Spleen (tissue), 7 donors: Measurements from ENCODE around the gene CDC6.

Experiments
- POLR2A ChIP-seq, 3 donors: fragments of 450-650 bp; IDR thresholded peaks; one replicate each; pipeline ENCODE4 v1.5.1; 2017; ENCODE audit warnings: antibody characterized with exemption in 3 of 3, mild to moderate bottlenecking in 1 of 3
- POLR2AphosphoS5 ChIP-seq, 3 donors: sonication (generic); formaldehyde crosslinking; IDR thresholded peaks; one replicate each; pipeline ENCODE4 v1.5.1; 2017; ENCODE audit warnings: antibody characterized with exemption in 3 of 3
- TF ChIP-seq, protein P1 (sequence below), 11 experiments: fragments of 200-600 bp in 7 of 11; fragments of 450-650 bp in 4 of 11; sonication (generic) in 4 of 11; IDR thresholded peaks in 8 of 11; conservative IDR thresholded peaks in 3 of 11; 1 replicate in 7 of 11; 2 replicates in 4 of 11; pipeline versions ENCODE4 v1.4.0 to v1.8.0; 2016 to 2021; ENCODE audit warnings: antibody characterized with exemption in 11 of 11, inconsistent platforms in 4 of 11, mild to moderate bottlenecking in 1 of 11
- donor health status: DM: no; HTN: no; CAD: no; lungs with moderate emphysema.
- donor health status: DM: no; HTN: no; CAD: no.
- donor health status: DM: no; HTN: no; CAD: no.

- no peak for TF ChIP-seq POLR2A (IDR thresholded peaks at IDR 0.05)
- TF ChIP-seq, protein P1, sequence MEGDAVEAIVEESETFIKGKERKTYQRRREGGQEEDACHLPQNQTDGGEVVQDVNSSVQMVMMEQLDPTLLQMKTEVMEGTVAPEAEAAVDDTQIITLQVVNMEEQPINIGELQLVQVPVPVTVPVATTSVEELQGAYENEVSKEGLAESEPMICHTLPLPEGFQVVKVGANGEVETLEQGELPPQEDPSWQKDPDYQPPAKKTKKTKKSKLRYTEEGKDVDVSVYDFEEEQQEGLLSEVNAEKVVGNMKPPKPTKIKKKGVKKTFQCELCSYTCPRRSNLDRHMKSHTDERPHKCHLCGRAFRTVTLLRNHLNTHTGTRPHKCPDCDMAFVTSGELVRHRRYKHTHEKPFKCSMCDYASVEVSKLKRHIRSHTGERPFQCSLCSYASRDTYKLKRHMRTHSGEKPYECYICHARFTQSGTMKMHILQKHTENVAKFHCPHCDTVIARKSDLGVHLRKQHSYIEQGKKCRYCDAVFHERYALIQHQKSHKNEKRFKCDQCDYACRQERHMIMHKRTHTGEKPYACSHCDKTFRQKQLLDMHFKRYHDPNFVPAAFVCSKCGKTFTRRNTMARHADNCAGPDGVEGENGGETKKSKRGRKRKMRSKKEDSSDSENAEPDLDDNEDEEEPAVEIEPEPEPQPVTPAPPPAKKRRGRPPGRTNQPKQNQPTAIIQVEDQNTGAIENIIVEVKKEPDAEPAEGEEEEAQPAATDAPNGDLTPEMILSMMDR (IDR thresholded peaks at IDR 0.05 in 8 of 11, conservative IDR thresholded peaks at IDR 0.05 in 3 of 11), result no peak
- peak; percentile 65 to 80 (median 71) for TF ChIP-seq POLR2AphosphoS5 (IDR thresholded peaks at IDR 0.05)
Observed at GRCh38 chr17:40319651-40320540, 32.2 kb downstream of the CDC6 start.
